Left lung (tissue), 10 donors: ENCODE results near the gene ERC2. TPM values are rescaled to one million over a fixed set of nuclear protein-coding genes. Genes with fewer than 3 reads are reported as not detected.

ENCODE experiments used
- ATAC-seq: fragments of 200-7000 bp; cut with Tn5 transposase; one replicate; pipeline ENCODE4 v1.9.1; 2020; ENCODE audit warnings: moderate library complexity
- DNase-seq, 4 donors: peaks; one replicate each; pipeline ENCODE4 v3.0.0-alpha.2; 2013 to 2020
- H3K27ac ChIP-seq, 2 donors: fragments of 200-600 bp; sonication (generic) in 1 of 2; one replicate each; pipeline versions ENCODE4 v1.5.0 to v1.8.0; 2020 to 2021
- H3K27me3 ChIP-seq, 2 donors: fragments of 200-600 bp; sonication (generic) in 1 of 2; one replicate each; pipeline versions ENCODE4 v1.5.0 to v1.8.0; 2020 to 2021
- H3K36me3 ChIP-seq, 2 donors: fragments of 200-600 bp; sonication (generic) in 1 of 2; one replicate each; pipeline versions ENCODE4 v1.5.0 to v1.8.0; 2020 to 2021
- H3K4me1 ChIP-seq, 2 donors: fragments of 200-600 bp; one replicate each; pipeline ENCODE4 v1.8.0; 2021
- H3K4me3 ChIP-seq, 2 donors: fragments of 200-600 bp; sonication (generic) in 1 of 2; one replicate each; pipeline versions ENCODE4 v1.5.0 to v1.8.0; 2020 to 2021; ENCODE audit warnings: mild to moderate bottlenecking in 1 of 2
- H3K9me3 ChIP-seq, 2 donors: fragments of 200-600 bp; sonication (generic) in 1 of 2; one replicate each; pipeline versions ENCODE4 v1.5.0 to v1.8.0; 2020 to 2021
- CTCF ChIP-seq, 2 donors: fragments of 200-600 bp; sonication (generic) in 1 of 2; IDR thresholded peaks; one replicate each; pipeline versions ENCODE4 v1.5.0 to v1.8.0; 2021; ENCODE audit warnings: antibody characterized with exemption in 2 of 2
- intact Hi-C, 2 donors: fragments of 100-400 bp; cut with DNase I; formaldehyde crosslinking; loops; one replicate each; pipeline versions ENCODE4 v1.11.2 to v1.14.2; 2022
- polyA plus RNA-seq, 6 donors: library from polyadenylated mRNA; unstranded; fragments of 120-200 nt; gene quantifications; one replicate each; pipeline ENCODE4 v1.2.1, GENCODE V29; 2013; ENCODE audit not compliant: insufficient read length in 6 of 6
- total RNA-seq, 2 donors: library from RNA; stranded (reverse); fragmentation: NEBNext Ultra II Directional; extraction: Animal tissue kit (Norgen Biotek cat#: 25700); gene quantifications; one replicate each; pipeline ENCODE4 v1.2.1, GENCODE V29; 2021
- donor health status: DM: no; HTN: yes; CAD: no.
- donor health status: DM: no; HTN: no; CAD: no.

Gene ERC2
- total and polyA plus RNA-seq, 8 donors: 1.6 to 3.3 (median 2.1) TPM

GRCh38 chr3:55895897-55896566 lies 572.2 kb downstream of the ERC2 start:
- ATAC-seq: no peak
- intact Hi-C loops: no loop called here
- no peaks in the 10 kb centered on the region for H3K9me3 ChIP-seq

GRCh38 chr3:55894605-55895004 lies 573.7 kb downstream of the ERC2 start:
- peak in 1 of 4 donors; percentile 18 for DNase-seq
- H3K9me3 ChIP-seq: no peaks in the 10 kb centered on the region
- H3K4me1 ChIP-seq: no peaks in the 10 kb centered on the region
- H3K27me3 ChIP-seq: no peaks in the 10 kb centered on the region
- no peak for TF ChIP-seq CTCF (IDR thresholded peaks at IDR 0.05)
- no peak overlapping the region for H3K27ac ChIP-seq
- intact Hi-C loops: no loop called here
- no peak overlapping the region for H3K4me3 ChIP-seq
- no peaks in the 10 kb centered on the region for H3K36me3 ChIP-seq
- peak; percentile 84 for ATAC-seq

More at GRCh38 chr3:55895897-55896566, 572.2 kb downstream of the ERC2 start:
- no peak for DNase-seq
- no peaks in the 10 kb centered on the region for H3K4me1 ChIP-seq
- TF ChIP-seq CTCF (IDR thresholded peaks at IDR 0.05): no peak
- no peak overlapping the region for H3K4me3 ChIP-seq
- no peaks in the 10 kb centered on the region for H3K36me3 ChIP-seq
- no peak overlapping the region for H3K27ac ChIP-seq
- H3K27me3 ChIP-seq: no peaks in the 10 kb centered on the region

- DNase-seq: no peak
- Histone ChIP-seq H3K4me1 (no peaks in the 10 kb centered on the region), H3K9me3 (no peaks in the 10 kb centered on the region), H3K4me3 (no peak overlapping the region), H3K27ac (no peak overlapping the region), H3K36me3 (no peaks in the 10 kb centered on the region), H3K27me3 (no peaks in the 10 kb centered on the region)
- no peak for TF ChIP-seq CTCF (IDR thresholded peaks at IDR 0.05)
- ATAC-seq: no peak
- intact Hi-C loops: no loop called here
Measured at GRCh38 chr3:55893045-55893664, 575.1 kb downstream of the ERC2 start.

GRCh38 chr3:55891106-55891505 lies 577.2 kb downstream of the ERC2 start:
- intact Hi-C loops: no loop called here

More at GRCh38 chr3:55891106-55891505, 577.2 kb downstream of the ERC2 start:
- Histone ChIP-seq H3K36me3 (no peaks in the 10 kb centered on the region), H3K9me3 (no peaks in the 10 kb centered on the region), H3K4me3 (no peak overlapping the region), H3K4me1 (no peaks in the 10 kb centered on the region), H3K27me3 (no peaks in the 10 kb centered on the region), H3K27ac (no peak overlapping the region)
- no peak for TF ChIP-seq CTCF (IDR thresholded peaks at IDR 0.05)
- DNase-seq: no peak
- ATAC-seq: no peak
